GM18858 (cell line): ENCODE results near the gene PARP4.
"Not testable (repeated sequence)": the region's sequence is repeated elsewhere in the genome, so short reads cannot be mapped to it uniquely, and the experiment has no call there.

Source experiments
- ATAC-seq: cut with Tn5 transposase; IDR thresholded peaks from one replicate; pipeline ENCODE4 v1.9.1; 2021; ENCODE audit not compliant: unreplicated experiment

PARP4 gene

GRCh38 chr13:24454056-24454455 is 58.5 kb downstream of the PARP4 start:
- ATAC-seq = no peak

- ATAC-seq = no peak
Measured at GRCh38 chr13:24452044-24452443, 60.5 kb downstream of the PARP4 start.

GRCh38 chr13:24450530-24450929 is 62.0 kb downstream of the PARP4 start:
- no peak for ATAC-seq

GRCh38 chr13:24444851-24445250 is 67.7 kb downstream of the PARP4 start:
- not testable (repeated sequence) for ATAC-seq

GRCh38 chr13:24443366-24443765 is 69.2 kb downstream of the PARP4 start:
- no peak for ATAC-seq

GRCh38 chr13:24426045-24426444 is 86.5 kb downstream of the PARP4 start:
- not testable (repeated sequence) for ATAC-seq

GRCh38 chr13:24419668-24420067 is 92.9 kb downstream of the PARP4 start:
- not testable (repeated sequence) for ATAC-seq

GRCh38 chr13:24407844-24408243 is 104.7 kb downstream of the PARP4 start:
- no peak for ATAC-seq

- no peak for ATAC-seq
Measured at GRCh38 chr13:24406524-24406923, 106.1 kb downstream of the PARP4 start.

- ATAC-seq = no peak
Measured at GRCh38 chr13:24396821-24397220, 115.8 kb downstream of the PARP4 start.

- no peak for ATAC-seq
Measured at GRCh38 chr13:24392972-24393371, 119.6 kb downstream of the PARP4 start.

- not testable (repeated sequence) for ATAC-seq
Measured at GRCh38 chr13:24391771-24392683, 120.6 kb downstream of the PARP4 start.

GRCh38 chr13:24390795-24391194 is 121.8 kb downstream of the PARP4 start:
- ATAC-seq = not testable (repeated sequence)

GRCh38 chr13:24389506-24389905 is 123.1 kb downstream of the PARP4 start:
- no peak for ATAC-seq

GRCh38 chr13:24388743-24389142 is 123.8 kb downstream of the PARP4 start:
- not testable (repeated sequence) for ATAC-seq

- no peak for ATAC-seq
Measured at GRCh38 chr13:24386816-24387708, 125.5 kb downstream of the PARP4 start.

GRCh38 chr13:24385902-24386301 is 126.7 kb downstream of the PARP4 start:
- no peak for ATAC-seq

- not testable (repeated sequence) for ATAC-seq
Measured at GRCh38 chr13:24384946-24385345, 127.6 kb downstream of the PARP4 start.

GRCh38 chr13:24384091-24384490 is 128.5 kb downstream of the PARP4 start:
- ATAC-seq = not testable (repeated sequence)

- ATAC-seq = no peak
Measured at GRCh38 chr13:24381541-24382265, 130.9 kb downstream of the PARP4 start.

GRCh38 chr13:24380881-24381280 is 131.7 kb downstream of the PARP4 start:
- not testable (repeated sequence) for ATAC-seq
